Bronchial epithelial cell (primary cell): Measurements from ENCODE around the gene GNB1L. TPM values are rescaled to one million over a fixed set of nuclear protein-coding genes. Genes with fewer than 3 reads are reported as not detected.

ENCODE experiments used
- DNase-seq: peaks from one replicate; pipeline ENCODE4 v3.0.0-alpha.2; 2010; ENCODE audit warnings: low read depth
- FAIRE-seq: peaks from 2 replicates; lab custom pipeline; 2011; peaks lifted over from hg19 to GRCh38; lab: Jason Lieb, UNC
- H3K27me3 ChIP-seq: 2 replicates; pipeline ENCODE4 v1.5.1; 2011; ENCODE audit warnings: low read length; ENCODE audit not compliant: control insufficient read depth, insufficient read depth
- H3K36me3 ChIP-seq: 2 replicates; pipeline ENCODE4 v1.5.1; 2011; ENCODE audit warnings: low read length; ENCODE audit not compliant: control insufficient read depth, insufficient read depth
- H3K4me3 ChIP-seq: 2 replicates; pipeline ENCODE4 v1.5.1; 2011; ENCODE audit warnings: mild to moderate bottlenecking, low read depth, low read length, control low read depth
- CTCF ChIP-seq: IDR thresholded peaks from 2 replicates; pipeline ENCODE4 v1.5.1; 2011; ENCODE audit warnings: mild to moderate bottlenecking, moderate library complexity, low read length, control low read depth, inconsistent platforms; ENCODE audit not compliant: insufficient read depth, severe bottlenecking
- total RNA-seq: library from RNA; depleted of rRNA; stranded (reverse); fragments of >200 nt; gene quantifications from 2 replicates; pipeline ENCODE4 v1.2.1, GENCODE V29; 2014

GNB1L gene
- total RNA-seq, 1 donor from 2014 or later = 7.6 TPM

GRCh38 chr22:19871845-19872778 lies 17.4 kb upstream of the GNB1L start:
- H3K27me3 ChIP-seq = no peaks in the 10 kb centered on the region
- DNase-seq (no peak), FAIRE-seq (no peak)
- no peak overlapping the region for H3K4me3 ChIP-seq
- TF ChIP-seq CTCF = no peak
- H3K36me3 ChIP-seq = no peaks in the 10 kb centered on the region

- Histone ChIP-seq H3K4me3 (no peak overlapping the region), H3K27me3 (no peaks in the 10 kb centered on the region), H3K36me3 (no peaks in the 10 kb centered on the region)
- no peak for DNase-seq
- TF ChIP-seq CTCF = no peak
- FAIRE-seq = no peak
These were observed 16.6 kb upstream of the GNB1L start for GRCh38 chr22:19871023-19871844.

GRCh38 chr22:19870153-19871022 lies 15.7 kb upstream of the GNB1L start:
- DNase-seq (no peak), FAIRE-seq (no peak)
- Histone ChIP-seq H3K4me3 (no peak overlapping the region), H3K27me3 (no peaks in the 10 kb centered on the region), H3K36me3 (no peaks in the 10 kb centered on the region)
- TF ChIP-seq CTCF = no peak

DNA sequence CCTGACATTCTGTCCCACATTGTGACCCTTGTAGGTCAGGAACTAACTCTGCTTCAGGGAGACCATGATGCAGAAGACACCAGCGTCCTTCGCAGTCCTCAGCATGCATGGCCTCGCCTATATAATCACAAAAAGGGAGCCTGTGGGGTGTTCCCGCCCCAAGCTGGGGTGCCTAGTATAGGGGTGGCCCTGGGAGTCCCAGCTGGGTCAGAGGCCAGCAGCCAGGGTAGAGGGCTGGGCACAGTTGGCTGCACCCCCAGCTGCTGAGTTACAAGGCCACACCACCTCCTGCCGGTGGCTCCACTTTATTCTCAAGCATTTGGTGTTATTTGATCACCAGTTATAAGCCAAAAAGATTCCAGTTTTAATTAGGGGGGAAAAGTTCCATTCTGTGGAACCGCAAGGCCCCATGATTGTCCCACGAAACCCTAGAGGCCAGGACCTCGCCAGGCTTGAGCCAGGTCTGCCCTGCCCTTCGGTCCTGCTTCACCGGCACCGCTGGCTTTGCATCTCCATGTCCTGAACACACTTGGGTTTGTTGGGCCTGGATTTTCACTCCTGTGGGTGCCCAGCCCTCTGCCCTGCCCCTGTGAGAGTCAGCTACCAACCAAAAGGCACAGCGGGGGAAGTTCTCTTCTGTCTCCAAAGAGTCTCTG lies 15.0 kb upstream of the GNB1L start:
- no peaks in the 10 kb centered on the region for H3K27me3 ChIP-seq
- no peak for TF ChIP-seq CTCF
- FAIRE-seq (no peak), DNase-seq (no peak)
- no peaks in the 10 kb centered on the region for H3K36me3 ChIP-seq
- no peak overlapping the region for H3K4me3 ChIP-seq

- Histone ChIP-seq H3K36me3 (no peaks in the 10 kb centered on the region), H3K4me3 (no peak overlapping the region), H3K27me3 (no peaks in the 10 kb centered on the region)
- DNase-seq (peak; percentile 68), FAIRE-seq (no peak)
- TF ChIP-seq CTCF = no peak
These were observed 14.2 kb upstream of the GNB1L start for GRCh38 chr22:19868773-19869471.
